Sciatic nerve (tissue), 2 donors: ENCODE data around the gene ABCA4. TPM values are rescaled to one million over a fixed set of nuclear protein-coding genes. Genes with fewer than 3 reads are reported as not detected.

Experiments used
- ATAC-seq: fragments of 200-7000 bp; cut with Tn5 transposase; one replicate; pipeline ENCODE4 v1.9.1; 2020; ENCODE audit warnings: mild to moderate bottlenecking, moderate library complexity
- DNase-seq: peaks from one replicate; pipeline ENCODE4 v3.0.0-alpha.2; 2020; ENCODE audit warnings: low spot score
- intact Hi-C: fragments of 100-400 bp; cut with DNase I; formaldehyde crosslinking; loops from one replicate; pipeline ENCODE4 v1.14.2; 2022
- total RNA-seq: library from RNA; stranded (reverse); fragmentation: NEBNext Ultra II Directional; extraction: Animal tissue kit (Norgen Biotek cat#: 25700); gene quantifications from one replicate; pipeline ENCODE4 v1.2.1, GENCODE V29; 2021
- donor health status: DM: no; HTN: no; CAD: no.
- donor health status: DM: no; HTN: no; CAD: no.

Gene ABCA4
- total RNA-seq, 1 donor from 2014 or later = 0.40 TPM

DNA sequence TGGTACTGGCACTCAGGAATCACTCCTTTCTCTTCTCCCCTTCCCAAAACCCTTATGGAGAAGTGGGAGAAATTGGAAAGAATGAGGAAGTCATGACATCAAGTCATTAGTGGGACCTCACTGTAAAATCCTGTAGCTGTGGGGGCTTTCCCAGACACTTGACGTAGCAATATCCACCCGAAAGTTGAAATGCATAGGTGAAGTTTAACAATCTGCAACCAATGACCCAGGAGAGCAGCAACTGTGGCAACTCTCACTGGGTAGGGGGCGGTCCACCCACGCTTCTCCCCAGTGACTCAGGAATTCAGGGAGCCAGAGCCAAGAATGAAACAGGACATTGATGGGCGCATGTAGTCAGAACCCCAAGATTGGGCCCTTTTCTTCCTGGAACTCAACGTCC is 27.0 kb downstream of the ABCA4 start:
- DNase-seq (no peak), ATAC-seq (no peak)
- intact Hi-C loops = no loop called here

DNA sequence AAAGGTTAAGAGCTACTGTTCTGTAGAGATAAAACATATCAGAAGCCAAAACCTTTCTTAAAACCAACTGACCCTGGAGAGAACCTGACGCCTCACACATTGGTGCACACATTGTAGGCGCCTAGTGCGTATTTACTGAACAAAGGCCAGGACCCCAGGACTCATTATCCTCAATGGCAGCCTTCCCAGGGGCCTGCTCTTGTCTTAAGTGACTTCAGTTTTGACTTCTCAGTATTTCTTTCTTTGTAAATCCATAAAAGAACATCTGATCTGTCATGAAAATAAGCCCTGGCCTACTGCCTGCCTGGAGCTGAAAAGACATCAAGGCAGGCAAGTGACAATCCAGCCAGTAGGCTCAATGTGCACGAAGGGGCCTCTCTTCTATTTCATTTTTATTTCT is 27.6 kb downstream of the ABCA4 start:
- DNase-seq (no peak), ATAC-seq (no peak)
- intact Hi-C loops = no loop called here

DNA sequence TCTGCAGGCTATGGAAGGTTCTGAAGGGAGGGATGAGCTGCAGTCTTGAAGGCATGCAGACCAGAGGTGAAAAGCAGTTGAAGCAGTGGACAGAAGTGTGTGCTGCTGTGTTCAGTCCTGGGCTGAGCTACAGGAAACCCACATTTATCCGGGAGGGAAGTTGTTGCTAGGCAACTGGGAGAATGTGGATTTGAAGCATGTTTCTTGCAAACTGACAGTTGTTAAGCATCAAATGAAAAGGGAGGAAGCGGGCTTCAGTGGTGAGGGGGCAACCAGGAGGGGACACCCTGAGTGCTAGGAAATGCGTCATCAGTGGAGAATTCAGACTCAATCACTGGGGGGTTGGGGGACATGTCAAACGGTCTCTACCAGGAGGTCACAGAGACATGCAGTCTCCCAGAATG is 28.7 kb downstream of the ABCA4 start:
- no peak for ATAC-seq
- no peak for DNase-seq
- intact Hi-C loops = no loop called here

DNA sequence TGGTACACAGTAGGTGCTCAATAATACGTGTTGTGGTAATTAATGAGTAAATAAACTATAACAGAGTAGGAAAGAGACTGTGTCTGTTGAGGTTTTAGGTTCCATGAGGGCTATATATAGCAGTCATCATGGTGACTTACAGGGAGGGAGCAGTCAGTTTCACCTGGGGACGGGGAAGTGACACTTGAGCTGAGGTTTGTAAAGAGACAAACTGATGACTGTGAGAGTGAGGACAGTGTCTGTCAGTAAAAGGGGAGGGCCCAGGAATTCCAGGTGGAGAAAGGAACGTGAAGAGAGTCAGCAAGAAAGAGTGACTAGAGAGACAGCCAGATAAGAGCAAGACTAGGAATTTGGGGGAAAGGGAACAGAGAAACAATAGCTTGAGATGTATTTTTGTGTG is 30.2 kb downstream of the ABCA4 start:
- intact Hi-C loops = no loop called here
- ATAC-seq (no peak), DNase-seq (no peak)

DNA sequence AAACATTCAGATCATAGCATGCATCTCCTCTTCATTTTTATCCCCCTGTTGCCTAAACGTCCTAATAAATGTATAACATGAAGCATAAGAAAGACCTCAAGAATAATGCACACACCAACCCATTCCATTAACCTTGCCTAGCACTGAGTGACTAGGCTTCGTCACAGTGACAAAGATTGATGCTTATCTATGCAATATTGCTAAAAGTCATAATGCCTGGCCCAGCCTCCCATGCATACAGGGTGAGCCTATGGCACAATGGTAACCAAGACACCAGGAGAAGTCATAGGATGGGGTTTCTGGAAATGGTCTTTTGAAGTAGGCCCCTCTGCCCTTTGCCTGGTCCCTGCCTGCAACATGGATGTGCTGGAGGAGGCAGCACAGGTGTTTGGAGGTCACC is 33.8 kb downstream of the ABCA4 start:
- no peak for ATAC-seq
- intact Hi-C loops = no loop called here

DNA sequence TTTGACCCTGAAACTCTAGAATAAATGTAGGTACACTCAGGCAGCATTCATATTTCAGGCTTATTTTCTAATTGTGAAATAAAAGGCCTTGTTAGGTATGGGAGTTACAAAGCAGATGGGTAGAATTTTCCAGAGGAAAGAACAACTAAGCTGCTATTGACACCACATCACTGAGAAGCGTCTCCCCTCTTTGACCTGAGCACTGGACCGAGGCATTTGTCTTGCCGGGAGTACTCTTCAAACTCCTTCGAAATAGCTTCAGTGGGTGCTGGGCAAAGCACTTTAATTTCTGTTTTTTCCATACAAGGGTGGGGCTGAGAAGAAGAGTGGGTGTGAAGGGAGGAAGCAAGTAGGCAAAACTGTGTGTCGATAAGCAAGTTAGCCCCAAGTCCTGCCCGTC is 36.4 kb downstream of the ABCA4 start:
- no peak for ATAC-seq

More for the DNA sequence above, 33.8 kb downstream of the ABCA4 start:
- no peak for DNase-seq

DNA sequence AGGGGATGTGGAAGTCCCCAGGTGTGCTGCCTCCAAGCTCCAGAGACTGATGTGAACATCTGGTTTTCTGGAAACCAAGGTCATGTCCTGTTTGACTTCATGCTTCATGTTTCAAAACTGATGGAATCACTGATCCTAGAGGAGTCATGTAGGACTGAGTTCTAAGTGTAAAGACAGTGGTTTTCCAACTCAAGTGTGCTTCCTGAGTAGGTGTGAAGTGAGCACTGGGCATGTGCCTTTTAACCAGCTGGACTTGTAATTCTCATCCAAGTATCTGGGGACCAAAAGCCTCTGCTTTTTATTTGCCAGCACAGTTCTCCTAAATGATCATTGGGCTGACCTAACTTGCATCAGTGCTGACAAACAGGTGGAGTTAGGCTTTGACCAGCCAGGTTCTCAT is 36.9 kb downstream of the ABCA4 start:
- no peak for ATAC-seq

More for the DNA sequence above, 36.4 kb downstream of the ABCA4 start:
- intact Hi-C loops = no loop called here
- no peak for DNase-seq

DNA sequence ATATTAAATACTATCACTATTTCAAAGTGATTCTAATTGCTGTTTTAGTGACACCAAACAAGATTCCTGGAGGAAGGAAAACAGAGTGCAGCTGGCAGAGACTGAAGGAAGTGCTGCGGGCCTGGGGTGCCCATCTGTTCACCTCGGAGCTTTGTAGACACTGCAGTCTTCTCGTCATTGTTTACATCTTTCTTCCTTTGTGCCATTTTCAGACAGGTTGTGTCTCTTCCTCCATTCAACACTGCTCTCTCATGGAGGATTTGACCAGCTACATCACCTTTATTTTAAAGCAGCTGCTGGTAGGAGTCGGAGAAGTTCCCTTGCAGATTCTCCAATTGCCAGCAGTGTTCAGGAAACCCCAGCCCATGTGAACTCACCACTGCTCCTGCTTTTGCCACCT is 37.3 kb downstream of the ABCA4 start:
- DNase-seq (no peak), ATAC-seq (peak; percentile 37)
- intact Hi-C loops = no loop called here

More for the DNA sequence above, 36.9 kb downstream of the ABCA4 start:
- no peak for DNase-seq
- intact Hi-C loops = no loop called here

DNA sequence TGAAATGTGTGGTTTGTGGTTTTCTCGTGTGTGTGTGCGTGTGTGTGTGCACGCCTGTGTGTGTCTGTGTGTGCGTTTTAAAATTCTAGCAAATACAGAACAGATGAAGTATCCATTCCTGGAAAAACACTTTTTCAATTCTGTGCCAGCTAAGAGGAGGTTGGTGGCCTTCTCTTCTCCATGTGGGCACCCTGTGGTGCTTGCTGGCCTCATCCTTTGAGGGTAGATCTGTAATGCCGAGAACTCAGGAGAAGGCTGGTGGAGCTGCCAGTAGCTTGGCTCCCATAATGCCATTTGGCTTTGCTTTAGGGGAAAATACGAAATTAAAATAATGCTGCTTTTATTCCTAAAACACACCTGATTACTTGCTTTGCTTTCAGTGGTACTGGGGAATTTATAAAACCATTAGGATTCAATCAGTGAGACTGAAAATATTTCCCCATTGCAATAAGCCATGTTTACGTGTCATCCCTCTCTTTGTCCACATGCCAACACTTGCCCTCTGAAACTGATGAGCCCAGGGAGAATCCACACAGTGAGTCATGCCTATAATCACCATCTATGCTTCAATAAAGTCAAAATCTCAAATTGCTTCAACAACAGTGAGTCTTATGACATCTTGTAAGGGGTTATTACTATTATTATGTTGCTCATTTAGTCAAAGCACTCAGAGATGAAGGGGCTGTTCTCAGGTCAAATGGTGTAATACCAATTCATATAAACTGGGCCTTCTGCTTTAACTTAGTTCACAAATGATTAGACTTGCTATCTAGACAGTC is 39.2 kb downstream of the ABCA4 start:
- intact Hi-C loops = no loop called here
- DNase-seq (peak; percentile 31), ATAC-seq (peak; percentile 63)

DNA sequence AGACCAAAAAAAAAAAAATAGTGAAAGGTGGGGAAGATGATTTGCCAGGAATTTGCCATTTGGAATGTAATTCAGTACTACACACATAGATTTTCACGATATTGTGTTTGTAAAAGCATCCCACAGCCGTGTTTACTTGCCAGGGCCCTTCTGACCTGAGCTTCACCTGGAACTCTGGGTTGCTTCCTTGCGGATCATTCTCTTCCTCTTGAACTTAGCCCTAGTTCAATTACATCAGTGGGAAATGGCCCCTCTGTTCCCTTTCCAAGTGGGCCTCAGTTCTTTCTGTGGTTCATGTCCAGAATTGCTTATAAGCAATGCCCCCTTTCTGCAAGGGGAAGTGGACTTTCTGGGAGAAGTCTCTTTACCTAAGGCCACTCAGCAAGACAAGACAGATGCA is 41.0 kb downstream of the ABCA4 start:
- intact Hi-C loops = loop anchor here (5.0 kb wide), 1 partner anchor 1187 kb away; no protein-coding TSS in a partner anchor
- DNase-seq (no peak), ATAC-seq (no peak)

DNA sequence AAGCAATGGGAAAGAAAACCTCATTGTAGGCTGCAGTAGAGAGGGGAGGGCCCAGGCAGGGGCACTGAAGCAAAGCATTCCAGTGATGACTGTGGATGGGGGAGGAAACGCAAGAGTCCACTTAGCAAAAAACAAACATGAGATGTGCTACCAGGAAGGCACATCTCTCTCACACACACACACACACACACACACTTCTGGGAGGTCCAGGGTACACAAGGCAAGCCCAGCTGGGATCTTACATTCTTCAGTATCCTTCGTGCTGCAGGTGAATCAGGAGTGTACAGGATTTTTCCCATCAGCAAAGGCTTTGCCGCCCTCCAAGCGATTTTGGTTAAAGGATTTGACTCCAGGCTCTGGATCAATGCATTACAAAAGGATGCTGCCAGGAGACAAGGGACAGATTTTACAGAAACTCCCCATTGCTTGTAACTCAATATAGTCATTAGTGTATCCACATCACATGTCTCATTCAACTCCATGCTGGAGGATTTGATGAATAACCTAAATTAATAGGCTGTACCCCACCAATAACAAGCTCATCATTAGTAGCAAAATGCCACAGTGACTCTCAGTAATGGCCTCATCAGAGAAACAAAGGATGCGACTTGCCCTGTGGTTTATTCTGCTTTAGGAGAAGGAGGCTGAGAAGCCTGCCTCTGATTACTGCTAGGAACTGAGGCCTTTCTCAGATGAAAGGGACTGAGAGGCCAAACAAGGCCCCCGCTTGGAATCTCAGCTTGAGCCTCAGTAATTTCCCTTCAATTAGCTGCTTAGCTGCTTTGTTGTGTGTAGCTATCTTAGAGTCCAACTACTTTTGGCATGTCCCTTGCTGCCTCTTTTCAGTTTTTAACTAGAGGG is 41.6 kb downstream of the ABCA4 start:
- no peak for ATAC-seq
- DNase-seq = no peak
- intact Hi-C loops = loop anchor here (5.0 kb wide), 1 partner anchor 1188 kb away; no protein-coding TSS in a partner anchor

DNA sequence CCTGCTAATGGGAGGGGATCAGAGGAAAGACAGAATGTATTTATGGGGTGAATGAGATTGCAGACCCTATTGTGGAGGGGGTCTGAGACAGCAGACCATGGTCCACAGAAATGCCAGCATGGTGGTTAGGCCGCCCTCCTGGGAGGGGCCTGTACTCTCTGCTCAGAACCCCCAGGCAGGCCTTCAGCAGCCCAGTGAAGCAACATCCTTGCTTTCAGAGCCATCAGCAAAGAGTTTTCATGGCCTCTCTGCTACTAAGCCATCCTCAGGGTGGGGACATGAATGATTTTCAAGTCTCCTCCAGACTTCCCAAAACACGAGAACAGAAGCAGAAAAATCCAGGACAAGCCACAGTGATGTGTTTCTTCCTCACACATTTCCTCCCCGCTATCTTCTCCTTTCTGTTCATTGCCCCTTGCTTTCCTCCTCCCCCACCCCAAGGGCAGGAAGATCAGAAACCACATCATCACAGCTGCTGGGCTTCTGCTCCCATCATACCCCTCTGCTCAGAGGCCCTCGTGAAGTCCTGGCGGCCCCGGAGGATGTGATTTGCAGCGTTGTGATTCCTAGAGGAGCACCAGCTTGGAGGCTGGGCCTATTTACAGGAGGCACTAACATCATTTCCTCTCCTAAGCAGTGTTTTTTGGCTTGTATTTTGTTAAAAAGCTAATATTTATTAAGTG is 48.0 kb downstream of the ABCA4 start:
- intact Hi-C loops = no loop called here
- ATAC-seq (no peak), DNase-seq (no peak)

DNA sequence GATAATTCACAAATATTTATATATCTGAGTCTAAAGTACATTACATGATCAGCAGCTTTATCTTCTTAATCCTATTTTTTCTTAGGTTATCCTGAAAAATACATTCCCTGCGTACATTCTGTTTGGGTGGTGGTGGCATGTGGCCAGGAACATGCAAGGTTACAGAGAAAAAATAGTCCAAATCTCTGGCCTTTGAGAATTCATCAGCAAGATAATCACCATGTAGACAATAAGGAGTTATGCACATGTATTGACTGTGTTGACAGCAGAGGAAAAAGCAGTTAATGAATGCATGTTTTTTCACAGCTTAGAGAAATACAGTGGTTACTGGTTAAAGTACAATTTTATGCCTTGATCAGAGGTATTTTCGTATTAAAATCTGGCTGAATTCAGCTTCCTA is 49.0 kb downstream of the ABCA4 start:
- intact Hi-C loops = no loop called here
- no peak for ATAC-seq
- no peak for DNase-seq

DNA sequence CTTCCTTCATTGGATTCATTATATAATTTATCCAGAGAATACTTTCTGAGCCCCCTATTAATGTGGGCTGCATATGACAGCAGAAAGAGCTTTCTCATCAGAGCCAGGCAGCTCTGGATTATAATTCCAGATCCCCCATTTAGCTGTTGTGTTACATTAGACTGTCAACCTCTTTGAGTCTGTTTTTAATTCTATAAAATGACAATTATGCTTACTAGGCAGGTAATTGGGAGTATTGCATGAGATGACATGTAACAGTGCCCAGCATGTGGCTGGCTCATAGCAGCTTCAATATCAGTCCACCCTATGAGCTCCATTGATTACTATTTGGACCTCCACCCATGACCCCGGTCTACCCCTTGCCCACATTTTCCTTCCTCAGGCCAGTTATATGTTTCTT is 49.6 kb downstream of the ABCA4 start:
- intact Hi-C loops = no loop called here
- ATAC-seq (no peak), DNase-seq (no peak)

DNA sequence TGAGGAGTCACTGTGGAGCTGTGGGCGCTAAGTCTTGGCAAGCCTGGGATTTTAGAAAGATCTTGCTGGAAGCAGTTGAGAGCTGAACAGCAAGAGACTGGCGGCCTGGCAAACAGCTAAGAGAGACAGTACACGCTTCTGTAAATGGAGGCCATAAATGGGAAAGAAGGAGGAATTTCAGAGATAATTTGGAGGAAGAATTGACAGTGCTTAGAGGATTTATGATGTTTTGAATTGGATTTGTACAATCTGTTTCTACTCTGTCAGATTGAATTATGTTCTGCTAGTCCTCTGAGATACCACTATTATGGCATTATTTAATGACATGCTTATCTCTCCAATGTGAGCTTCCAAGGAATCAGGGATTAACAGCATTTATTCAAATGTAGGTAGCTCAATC is 50.1 kb downstream of the ABCA4 start:
- intact Hi-C loops = no loop called here
- ATAC-seq (no peak), DNase-seq (no peak)

DNA sequence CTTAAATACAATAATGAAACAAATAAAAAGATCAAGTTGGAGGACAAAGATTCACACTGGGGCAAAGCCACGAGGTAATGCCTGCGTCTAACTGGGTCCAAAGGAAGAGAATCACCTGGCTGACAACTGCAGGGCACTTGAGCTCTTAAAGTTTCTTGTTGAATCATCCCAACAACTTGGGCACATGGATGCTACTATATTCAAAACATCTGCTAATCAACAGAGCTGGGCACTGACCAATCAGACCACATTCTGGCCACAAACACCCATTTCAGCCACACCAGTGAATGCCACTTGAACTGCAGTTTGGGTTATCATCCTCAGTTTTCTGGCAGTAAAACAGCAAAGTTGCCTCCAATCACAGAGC is 51.0 kb downstream of the ABCA4 start:
- ATAC-seq (no peak), DNase-seq (no peak)
- intact Hi-C loops = loop anchor here (10.0 kb wide), 1 partner anchor 175 kb away; no protein-coding TSS in a partner anchor

DNA sequence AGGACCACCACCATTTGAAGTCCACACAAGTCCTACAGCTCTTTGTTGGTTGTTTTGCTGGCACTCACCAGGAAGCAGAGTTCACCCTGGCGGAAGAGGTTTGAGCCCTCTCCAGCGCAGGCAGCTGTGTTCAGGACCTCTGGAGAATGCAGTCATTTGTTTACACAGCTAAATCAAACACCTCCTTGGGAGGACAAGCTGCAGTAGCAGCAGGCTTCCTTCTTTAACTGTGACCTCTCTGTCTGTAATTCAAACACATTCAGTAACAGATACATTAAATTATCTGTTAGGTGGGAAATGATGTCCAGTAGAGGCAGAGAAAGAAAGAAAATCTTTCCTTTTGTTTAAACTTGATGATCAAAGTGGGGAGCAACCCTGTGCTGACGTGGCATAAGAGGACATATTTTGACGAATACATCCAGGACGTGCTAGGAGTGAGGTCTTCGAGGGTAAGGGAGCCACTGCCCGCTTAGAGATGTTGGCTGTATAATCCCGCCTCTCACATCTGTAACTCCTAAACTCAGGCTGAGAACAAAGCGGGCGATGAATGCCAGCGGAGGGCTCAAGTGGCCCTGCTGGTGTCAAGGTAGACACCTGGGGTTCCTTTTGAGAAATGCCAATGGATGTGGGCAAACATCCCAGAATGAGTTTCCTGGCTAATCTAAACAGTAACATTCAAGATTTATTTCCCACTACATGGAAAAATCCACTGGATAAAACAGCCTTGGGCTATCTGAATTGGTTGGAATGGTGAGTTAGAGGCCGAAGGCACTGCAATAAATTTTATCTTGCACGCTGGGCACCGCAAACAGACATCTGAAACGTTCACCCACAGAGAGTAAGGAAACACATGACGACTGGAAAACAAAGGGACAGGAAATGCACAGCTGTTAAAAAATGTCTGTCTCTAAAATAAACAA is 51.7 kb downstream of the ABCA4 start:
- intact Hi-C loops = loop anchor here (10.0 kb wide), 1 partner anchor 176 kb away; no protein-coding TSS in a partner anchor
- no peak for DNase-seq
- peak; percentile 95 for ATAC-seq
